ENCODE measurements around the gene EGFR. TPM values are rescaled to one million over a fixed set of nuclear protein-coding genes. Genes with fewer than 3 reads are reported as not detected.

EGFR gene
- total RNA-seq, 2 donors from 2014 or later, result 42.5 to 44.2 TPM

- Histone ChIP-seq H3K27me3 (no peaks in the 10 kb centered on the region), H3K36me3 (replicated peaks in 1 of 2; ENCODE audit: insufficient read depth in 1 of 2, low read depth in 2 of 2) (peaks cover 19 to 26% of the 10 kb centered on the region in 2 donors), H3K9me3 (no peaks in the 10 kb centered on the region), H3K27ac (no peak overlapping the region), H3K4me3 (no peak overlapping the region), H3K4me1 (no peaks in the 10 kb centered on the region)
- TF ChIP-seq, protein P1, sequence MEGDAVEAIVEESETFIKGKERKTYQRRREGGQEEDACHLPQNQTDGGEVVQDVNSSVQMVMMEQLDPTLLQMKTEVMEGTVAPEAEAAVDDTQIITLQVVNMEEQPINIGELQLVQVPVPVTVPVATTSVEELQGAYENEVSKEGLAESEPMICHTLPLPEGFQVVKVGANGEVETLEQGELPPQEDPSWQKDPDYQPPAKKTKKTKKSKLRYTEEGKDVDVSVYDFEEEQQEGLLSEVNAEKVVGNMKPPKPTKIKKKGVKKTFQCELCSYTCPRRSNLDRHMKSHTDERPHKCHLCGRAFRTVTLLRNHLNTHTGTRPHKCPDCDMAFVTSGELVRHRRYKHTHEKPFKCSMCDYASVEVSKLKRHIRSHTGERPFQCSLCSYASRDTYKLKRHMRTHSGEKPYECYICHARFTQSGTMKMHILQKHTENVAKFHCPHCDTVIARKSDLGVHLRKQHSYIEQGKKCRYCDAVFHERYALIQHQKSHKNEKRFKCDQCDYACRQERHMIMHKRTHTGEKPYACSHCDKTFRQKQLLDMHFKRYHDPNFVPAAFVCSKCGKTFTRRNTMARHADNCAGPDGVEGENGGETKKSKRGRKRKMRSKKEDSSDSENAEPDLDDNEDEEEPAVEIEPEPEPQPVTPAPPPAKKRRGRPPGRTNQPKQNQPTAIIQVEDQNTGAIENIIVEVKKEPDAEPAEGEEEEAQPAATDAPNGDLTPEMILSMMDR (IDR thresholded peaks at IDR 0.05), result no peak
- TF ChIP-seq POLR2A (IDR thresholded peaks at IDR 0.05), result no peak
- DNase-seq (no peak), ATAC-seq (no peak)
- WGBS, 2 donors, result 75 to 86% methylated on average over 3 to 4 of the region's 4 CpGs
- intact Hi-C loops (cut with DNase I), result no loop called here
Measured at GRCh38 chr7:55207436-55208125, 188.8 kb downstream of the EGFR start.

DNA sequence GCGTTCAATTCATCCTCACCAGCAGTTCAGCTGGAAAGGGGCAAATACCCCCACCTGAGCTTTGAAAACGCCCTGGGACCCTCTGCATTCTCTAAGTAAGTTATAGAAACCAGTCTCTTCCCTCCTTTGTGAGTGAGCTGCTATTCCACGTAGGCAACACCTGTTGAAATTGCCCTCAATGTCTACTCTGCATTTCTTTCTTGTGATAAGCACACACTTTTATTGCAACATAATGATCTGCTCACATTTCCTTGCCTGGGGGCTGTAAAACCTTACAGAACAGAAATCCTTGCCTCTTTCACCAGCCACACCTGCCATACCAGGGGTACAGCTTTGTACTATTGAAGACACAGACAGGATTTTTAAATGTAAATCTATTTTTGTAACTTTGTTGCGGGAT is 190.5 kb downstream of the EGFR start:
- no peaks in the 10 kb centered on the region for H3K9me3 ChIP-seq
- no peak overlapping the region for H3K27ac ChIP-seq
- 68 to 82% methylated on average over 4 of the region's 4 CpGs for WGBS, 2 donors
- intact Hi-C loops (cut with DNase I), result no loop called here
- TF ChIP-seq POLR2A (IDR thresholded peaks at IDR 0.05), result no peak
- TF ChIP-seq, protein P1 (IDR thresholded peaks at IDR 0.05), result no peak
- H3K4me1 ChIP-seq, result no peaks in the 10 kb centered on the region
- DNase-seq, result no peak
- H3K4me3 ChIP-seq, result no peak overlapping the region
- ATAC-seq, result no peak
- H3K36me3 ChIP-seq (replicated peaks in 1 of 2; ENCODE audit: insufficient read depth in 1 of 2, low read depth in 2 of 2), result peaks cover 18% of the 10 kb centered on the region in 2 donors
- no peaks in the 10 kb centered on the region for H3K27me3 ChIP-seq

- Histone ChIP-seq H3K27ac (no peak overlapping the region), H3K9me3 (no peaks in the 10 kb centered on the region), H3K4me1 (no peaks in the 10 kb centered on the region), H3K36me3 (replicated peaks in 1 of 2; ENCODE audit: insufficient read depth in 1 of 2, low read depth in 2 of 2) (peaks cover 9 to 13% of the 10 kb centered on the region in 2 donors), H3K27me3 (no peaks in the 10 kb centered on the region), H3K4me3 (no peak overlapping the region)
- ATAC-seq (no peak), DNase-seq (no peak)
- TF ChIP-seq, protein P1 (IDR thresholded peaks at IDR 0.05), result no peak
- no peak for TF ChIP-seq POLR2A (IDR thresholded peaks at IDR 0.05)
- 95 to 96% methylated on average over 4 of the region's 4 CpGs for WGBS, 2 donors
- intact Hi-C loops (cut with DNase I), result no loop called here
Measured at GRCh38 chr7:55210176-55210575, 191.4 kb downstream of the EGFR start.

GRCh38 chr7:55210716-55211115 is 191.9 kb downstream of the EGFR start:
- DNase-seq (no peak), ATAC-seq (no peak)
- intact Hi-C loops (cut with DNase I), result no loop called here
- 59 to 76% methylated on average over 1 of the region's 1 CpG for WGBS, 2 donors
- Histone ChIP-seq H3K4me1 (no peaks in the 10 kb centered on the region), H3K9me3 (no peaks in the 10 kb centered on the region), H3K27me3 (no peaks in the 10 kb centered on the region), H3K27ac (no peak overlapping the region), H3K4me3 (no peak overlapping the region), H3K36me3 (replicated peaks in 1 of 2; ENCODE audit: insufficient read depth in 1 of 2, low read depth in 2 of 2) (peaks cover 4 to 8% of the 10 kb centered on the region in 2 donors)
- TF ChIP-seq, protein P1 (IDR thresholded peaks at IDR 0.05), result no peak
- TF ChIP-seq POLR2A (IDR thresholded peaks at IDR 0.05), result no peak

DNA sequence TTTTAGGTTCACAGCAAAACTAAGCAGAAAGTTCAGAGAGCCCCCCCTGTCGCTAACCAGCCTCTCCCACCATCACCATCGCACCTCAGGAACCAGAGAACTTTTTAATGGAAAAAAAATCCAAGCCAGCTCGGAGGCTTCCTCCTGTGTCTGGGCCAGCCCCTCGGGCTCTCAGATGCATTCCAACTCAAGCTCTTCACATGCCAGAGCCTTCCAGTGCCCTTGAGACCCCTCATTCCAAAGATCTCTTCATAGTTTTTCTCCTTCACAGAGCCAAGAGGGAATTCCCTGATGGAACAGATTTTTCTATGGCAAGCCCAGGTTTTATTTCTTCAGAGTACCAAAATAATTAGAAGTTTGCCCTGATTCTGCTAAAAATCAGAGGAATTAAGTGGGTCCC is 192.9 kb downstream of the EGFR start:
- no peaks in the 10 kb centered on the region for H3K4me1 ChIP-seq
- TF ChIP-seq POLR2A (IDR thresholded peaks at IDR 0.05), result no peak
- TF ChIP-seq, protein P1 (IDR thresholded peaks at IDR 0.05), result no peak
- no peak overlapping the region for H3K27ac ChIP-seq
- H3K9me3 ChIP-seq, result no peaks in the 10 kb centered on the region
- 56 to 64% methylated on average over 4 of the region's 4 CpGs for WGBS, 2 donors
- ATAC-seq (no peak), DNase-seq (no peak)
- peaks cover 0 to 4% of the 10 kb centered on the region in 2 donors for H3K36me3 ChIP-seq (replicated peaks in 1 of 2; ENCODE audit: insufficient read depth in 1 of 2, low read depth in 2 of 2)
- intact Hi-C loops (cut with DNase I), result no loop called here
- H3K27me3 ChIP-seq, result no peaks in the 10 kb centered on the region
- H3K4me3 ChIP-seq, result no peak overlapping the region
